HG02840 (cell line): ENCODE measurements around the gene CNTN4.

ENCODE experiments used
- ATAC-seq: cut with Tn5 transposase; IDR thresholded peaks from one replicate; pipeline ENCODE4 v1.9.1; 2021; ENCODE audit warnings: mild to moderate bottlenecking, moderate library complexity, moderate number of reproducible peaks; ENCODE audit not compliant: unreplicated experiment, low FRiP score

The CNTN4 gene

DNA sequence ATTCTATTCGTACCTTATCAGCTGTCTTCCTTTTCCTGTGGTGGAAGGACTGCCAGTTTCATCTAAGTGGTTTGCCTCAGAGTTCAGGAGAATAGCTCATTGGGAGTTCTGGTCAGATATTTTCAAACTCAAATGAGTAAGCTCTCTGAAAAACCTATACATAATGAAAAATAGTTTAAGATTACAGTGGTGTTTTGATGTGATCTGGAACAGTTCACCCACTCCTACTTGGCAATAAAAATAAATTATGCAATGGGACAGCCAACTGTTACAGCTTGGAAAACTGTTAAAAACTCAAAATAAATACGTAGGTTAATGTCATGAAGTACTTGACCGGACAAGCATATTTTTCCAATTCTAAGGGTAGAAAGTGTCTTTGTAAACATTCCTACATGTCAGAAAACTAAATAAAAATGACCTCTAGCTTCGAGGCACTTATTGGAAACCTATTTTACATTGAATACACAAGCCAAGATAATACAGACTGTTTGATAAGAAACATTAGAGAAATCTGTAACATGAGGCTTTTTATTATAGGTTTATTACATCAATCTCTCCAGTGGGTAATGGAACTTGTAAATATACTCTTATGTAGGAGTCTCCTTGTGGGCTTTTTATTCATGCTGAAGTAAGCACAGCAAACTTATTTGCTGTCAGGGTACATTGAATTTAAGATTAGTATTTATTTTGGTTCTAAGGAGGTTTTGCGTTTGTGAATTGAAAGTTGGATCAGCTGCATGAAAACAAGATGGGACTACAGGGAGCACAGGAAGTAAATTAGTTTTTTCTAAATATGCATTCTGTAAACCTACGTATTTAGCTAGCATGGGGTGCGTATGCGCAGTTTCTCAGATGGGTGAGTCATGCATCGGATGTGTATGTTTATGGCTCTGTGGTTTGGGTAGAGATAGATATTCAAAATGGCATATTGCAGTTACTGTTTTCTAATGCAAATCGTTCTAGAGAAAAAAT, 558.4 kb downstream of the CNTN4 start:
- no peak for ATAC-seq

DNA sequence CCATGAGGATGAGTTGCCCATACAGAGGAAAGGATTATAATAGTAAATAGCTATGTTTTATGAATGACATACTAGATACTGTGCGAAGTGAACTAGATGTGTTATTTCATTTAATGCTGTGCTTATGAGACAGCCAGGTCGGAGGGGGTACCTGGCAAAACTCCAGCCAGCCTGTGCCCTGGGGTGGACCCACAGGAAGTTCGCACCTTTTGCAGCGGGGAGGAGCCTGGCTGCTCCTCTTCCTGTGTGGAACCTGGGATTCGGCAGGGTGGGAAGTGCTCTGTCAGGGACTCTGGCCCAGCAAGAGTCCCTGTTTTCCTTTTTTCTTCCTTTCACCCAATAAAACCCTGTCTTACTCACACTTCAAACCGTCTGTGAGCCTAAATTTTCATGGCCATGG, 559.3 kb downstream of the CNTN4 start:
- no peak for ATAC-seq

DNA sequence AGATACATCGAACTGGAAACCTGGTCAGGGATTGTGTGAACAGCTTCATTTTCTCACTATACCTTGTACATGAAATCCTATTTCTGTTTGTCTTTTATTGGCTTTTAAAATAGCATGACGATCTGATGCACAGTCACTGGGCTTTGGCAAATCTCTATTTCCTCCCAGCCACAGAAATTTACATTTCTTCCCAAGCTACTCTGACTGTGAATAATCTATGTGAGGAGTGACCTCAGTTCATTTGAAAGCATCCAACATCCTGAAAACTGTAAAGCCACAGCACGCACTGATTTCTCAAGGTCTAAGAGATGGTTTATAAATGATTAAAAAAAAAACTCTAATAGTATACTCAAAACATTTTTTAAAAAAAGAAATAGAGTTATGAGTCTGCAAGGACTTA, 561.2 kb downstream of the CNTN4 start:
- ATAC-seq: no peak

DNA sequence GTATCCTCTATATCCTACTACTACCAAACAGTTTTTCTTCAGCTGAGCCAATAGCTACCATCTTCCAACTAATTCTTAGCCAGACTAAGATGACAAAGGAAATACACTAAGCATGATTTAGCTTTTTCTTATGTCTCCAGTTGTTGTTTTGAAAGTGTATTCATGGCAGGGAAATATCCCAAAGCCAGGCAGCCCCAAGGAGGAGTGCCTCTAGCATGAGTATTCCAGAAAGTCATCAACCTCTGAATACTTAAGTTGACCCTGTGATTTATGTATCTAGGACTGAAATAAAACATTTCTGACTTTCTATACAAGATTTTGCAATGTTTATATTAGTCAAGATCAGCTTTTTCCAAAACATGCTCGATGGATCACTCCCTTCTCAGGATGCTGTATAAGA, 562.4 kb downstream of the CNTN4 start:
- no peak for ATAC-seq

DNA sequence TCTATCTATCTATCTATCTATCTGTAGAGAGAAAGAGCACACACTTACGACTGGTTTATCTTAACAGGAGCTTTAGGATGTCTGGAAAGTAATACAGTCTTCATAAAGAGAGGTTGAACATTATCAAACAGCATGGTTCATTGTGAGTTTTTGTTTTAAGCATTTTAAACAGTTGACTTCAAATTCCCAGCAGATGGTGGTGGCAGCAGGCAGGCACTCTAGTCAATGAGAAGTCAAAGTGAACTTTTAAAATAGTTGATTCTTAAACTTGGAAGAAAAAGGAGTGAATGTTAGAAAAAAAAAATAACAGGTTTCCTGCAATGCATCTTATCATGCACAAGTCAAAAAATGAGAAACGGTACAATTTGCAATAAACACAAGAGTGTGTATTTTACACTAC, 578.8 kb downstream of the CNTN4 start:
- no peak for ATAC-seq

DNA sequence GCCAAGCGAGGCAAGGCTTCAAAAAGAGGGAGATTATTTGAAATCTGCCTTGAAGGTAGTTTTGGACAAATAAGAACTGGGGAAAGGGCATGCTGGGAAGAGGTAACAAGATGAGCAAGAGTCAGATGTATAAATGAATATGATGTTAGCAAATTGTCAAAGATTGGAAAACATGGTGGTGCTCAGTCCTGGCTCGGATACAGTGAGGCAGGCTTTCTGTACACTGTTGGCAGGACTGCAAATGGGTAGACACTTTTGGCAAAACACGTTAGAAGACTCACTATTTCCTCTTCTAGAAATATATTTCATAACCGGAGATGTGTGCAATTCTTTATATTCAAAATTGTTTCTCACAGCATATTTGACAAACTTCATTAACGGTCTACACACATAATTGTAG, 581.6 kb downstream of the CNTN4 start:
- no peak for ATAC-seq

DNA sequence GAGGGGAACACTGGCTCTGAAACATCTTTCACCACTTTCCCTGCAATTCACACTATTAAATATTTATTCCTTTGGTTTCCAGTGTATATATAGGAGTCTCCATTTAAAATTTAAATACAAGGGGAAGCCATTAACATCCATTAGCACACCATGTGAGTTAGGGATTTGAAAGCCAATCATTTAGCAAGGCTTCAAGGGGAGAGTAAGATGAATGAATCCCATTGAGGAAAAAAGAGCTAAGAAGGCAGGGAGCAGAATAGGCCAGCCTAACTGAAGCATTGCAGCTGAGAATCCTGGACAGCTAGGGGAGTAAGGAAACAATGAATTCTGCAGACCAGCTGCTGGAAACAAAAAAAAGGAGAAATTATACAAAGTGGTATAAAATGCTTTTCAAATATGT, 585.4 kb downstream of the CNTN4 start:
- ATAC-seq: no peak

DNA sequence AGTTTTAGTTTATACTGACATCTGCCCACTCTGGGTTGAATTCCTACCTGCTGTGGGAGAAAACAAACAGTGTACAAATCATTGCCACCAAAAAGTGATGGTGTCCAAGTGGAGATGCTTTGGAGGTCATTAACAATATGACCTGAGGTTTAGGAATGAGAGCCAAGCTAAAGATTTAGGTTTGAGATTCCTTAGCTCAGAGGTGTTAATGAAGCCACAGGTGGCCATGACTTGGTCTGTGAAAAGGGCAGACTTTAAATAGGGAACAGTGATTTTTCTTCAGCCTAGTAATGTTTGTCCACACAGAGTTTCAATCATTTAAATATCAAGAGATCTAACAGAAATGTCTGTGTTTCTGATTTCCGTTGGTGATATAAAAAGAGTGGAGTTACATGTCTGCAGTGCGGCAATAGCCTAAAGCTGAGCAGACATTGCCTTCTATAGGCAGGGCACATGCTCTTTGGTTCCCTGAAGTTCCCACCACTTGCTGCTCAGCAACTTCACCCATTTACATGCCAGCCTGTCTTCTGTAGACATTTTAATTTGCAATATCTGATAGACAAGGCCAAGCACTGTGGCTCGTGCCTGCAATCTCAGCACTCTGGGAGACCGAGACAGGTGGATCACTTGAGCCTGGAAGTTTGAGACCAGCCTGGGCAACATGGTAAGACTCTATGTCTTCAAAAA, 588.3 kb downstream of the CNTN4 start:
- ATAC-seq: no peak

DNA sequence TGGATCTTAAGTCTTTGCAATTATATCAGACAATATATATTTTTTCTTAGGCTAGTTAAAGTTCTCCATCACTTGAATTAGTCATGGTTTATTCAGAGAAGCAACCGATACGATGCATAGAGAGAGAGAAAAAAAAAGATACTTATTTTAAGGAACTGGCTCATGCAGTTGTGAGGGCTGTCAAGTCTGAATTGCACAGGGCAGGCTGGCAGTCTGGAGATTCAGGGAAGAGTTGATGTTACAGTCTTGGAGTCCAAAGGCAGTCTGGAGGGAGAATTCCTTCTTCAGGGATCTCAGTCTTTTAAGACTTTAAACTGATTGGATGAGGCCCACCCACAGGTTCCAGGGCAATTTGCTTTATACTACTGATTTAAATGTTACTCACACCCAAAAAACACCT, 598.9 kb downstream of the CNTN4 start:
- ATAC-seq: no peak

DNA sequence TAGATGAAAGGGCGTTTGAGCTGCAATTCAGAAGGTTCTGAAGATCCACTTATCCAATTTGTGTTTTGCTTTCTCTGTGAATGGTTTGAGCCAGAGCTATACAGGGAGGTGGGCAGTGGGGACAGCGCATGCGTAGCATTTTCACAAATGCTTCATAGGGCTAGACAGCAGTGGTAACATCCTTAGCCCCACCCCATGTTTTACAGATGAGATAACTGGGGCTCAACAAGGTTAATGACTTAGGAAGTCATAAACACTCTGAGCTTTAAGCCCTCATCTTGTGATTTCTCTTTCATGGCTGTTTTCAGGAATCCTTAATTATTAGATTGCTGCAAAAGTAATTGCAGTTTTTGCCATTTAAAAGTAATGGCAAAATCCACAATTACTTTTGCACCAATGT, 602.8 kb downstream of the CNTN4 start:
- no peak for ATAC-seq

DNA sequence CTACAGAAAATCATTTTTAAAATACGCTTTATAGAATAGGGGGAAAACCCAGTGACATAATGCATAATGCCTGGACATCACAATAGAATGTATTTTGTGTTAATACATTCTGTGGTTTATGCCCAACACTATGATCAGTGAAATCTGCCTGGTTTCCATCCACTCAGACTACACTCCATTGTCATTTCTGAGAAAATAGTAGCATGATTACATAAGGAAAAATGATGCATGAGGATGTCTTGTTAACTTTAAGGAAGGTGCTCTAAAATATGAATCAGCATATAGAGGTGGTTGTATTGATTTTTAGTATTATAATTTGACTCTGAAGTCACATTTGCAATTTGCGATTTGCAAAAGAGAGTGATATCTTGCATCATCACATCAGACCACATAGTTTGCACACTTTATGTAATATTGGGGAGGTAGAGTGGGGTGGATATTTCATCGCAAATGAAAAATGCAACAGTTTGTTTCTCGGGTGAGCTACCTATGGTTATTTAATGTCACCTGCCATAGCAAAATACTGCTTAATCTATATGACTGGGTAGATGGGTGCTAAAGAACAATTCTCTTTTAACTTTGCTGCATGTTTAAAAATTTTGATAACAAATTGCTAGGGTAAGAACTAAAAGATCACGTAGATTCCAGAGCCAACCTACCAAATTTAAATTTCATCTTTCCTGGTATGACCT, 607.6 kb downstream of the CNTN4 start:
- ATAC-seq: no peak

DNA sequence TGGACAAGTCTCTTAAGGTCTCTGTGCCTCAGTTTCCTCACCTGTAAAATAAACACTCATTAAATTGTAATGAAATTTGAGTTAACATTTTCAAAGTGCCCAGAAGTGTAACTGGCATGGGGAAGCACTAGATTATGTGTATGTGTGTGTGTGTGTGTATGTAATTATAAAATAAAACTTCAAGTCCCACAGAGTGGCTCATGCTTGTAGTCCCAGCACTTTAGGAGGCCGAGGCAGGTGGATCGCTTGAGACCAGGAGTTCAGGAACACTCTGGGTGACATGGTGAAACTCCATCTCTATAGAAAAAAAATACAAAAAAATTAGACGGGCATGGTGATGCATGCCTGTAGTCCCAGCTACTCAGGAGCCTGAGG, 608.2 kb downstream of the CNTN4 start:
- no peak for ATAC-seq

DNA sequence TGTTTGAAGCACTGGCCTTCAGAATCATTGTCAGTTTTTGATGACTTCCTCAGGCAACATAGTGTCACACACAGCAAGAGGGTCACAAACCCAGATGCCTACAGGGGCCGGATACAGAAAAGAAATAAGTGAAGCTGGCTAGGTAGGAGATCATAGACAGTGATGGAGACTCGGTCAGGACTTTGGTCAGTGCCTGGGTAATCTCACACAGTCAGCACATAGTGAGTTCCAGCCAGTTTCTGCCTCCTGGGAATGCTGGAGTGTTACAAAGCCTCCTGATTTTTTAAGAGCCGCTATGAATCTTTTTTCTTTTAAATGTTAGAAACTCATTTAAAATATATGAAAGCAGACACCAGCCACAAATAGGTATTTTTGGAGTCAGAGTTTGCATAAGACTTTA, 612.4 kb downstream of the CNTN4 start:
- no peak for ATAC-seq

DNA sequence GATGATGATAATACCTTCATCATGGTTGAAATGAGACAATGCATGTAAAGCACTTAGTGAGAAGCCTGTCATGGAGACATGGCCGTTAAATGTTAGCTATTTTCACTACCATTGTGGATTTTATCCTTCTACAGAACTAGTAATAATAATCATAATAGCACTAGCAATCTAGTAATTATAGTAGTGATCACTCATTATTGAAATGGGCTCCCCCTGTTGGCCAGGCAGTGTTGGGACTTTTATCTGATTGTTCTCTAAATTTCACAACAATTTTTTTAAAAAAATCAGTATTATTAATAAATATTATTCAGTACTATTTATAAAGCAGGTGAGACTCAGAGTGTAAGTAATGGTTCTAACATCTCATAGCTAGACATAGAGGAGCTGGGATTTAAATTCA, 615.3 kb downstream of the CNTN4 start:
- no peak for ATAC-seq

DNA sequence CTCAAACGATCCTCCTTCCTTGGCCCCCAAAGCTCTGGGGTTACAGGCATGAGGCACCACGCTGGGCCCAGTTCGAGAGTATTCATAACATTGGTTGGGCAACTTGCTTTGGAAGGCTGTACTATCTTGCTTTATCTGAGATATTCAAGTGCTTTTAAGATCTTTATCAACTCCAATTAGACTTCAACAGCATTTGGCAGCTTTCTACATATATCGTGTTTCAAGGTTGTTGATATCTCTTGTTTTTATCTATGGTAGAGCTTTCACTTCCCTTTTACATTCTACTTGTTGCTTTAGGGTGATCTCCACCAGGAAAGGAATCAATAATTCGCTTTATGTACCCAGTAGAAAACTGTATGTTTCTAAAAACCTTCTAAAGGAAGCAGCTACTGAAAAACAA, 616.2 kb downstream of the CNTN4 start:
- no peak for ATAC-seq

DNA sequence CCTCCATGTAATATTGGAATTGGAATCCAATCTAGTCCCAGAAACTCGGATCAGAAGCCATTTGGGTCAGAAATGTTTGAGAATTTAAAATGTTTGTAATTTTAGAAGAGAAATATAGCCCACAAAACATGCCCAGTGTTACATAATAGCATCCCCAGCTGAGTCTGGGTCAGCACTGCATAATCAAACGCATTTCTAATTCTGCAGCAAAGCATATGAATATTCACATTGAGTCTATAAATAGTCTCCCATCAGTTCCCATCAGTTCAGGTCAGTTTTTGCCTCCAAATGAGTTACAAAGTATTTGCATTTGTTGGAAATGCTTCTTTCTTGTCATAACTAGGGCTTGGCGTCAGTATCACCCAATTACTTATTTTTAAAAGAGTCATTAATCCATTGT, 628.4 kb downstream of the CNTN4 start:
- no peak for ATAC-seq

DNA sequence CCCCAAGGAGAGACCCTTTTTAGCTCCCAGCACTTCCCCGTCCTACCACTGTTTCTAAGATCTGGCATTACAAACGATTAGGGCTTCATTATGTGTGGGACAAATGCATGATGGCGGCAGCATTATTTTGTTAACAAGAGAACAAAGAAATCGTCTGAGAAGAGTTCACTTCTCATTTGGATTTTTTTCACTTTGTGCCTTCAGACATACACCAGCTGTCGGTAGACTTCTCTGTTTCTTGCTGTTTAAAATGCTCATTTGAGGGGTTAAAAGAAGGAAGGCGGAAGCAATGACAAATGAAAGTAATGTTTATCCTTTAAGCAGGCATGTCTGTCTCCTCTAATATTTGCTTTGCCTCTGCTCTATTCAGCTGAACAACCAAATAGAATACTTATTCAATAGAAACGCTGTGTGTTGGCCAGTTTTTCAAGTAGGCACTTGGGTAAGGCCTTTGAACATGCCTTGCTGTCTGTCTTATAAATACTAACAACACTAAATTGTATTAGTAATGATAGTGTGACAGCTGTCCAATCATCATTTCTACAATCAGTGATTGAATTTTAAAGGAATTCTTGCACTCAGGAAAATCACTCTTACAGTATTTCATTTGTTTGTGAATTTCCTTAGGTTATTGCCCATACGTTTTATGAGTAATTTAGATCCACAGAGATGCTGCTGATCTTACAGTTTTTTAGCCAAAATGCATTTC, 629.1 kb downstream of the CNTN4 start:
- ATAC-seq: no peak

DNA sequence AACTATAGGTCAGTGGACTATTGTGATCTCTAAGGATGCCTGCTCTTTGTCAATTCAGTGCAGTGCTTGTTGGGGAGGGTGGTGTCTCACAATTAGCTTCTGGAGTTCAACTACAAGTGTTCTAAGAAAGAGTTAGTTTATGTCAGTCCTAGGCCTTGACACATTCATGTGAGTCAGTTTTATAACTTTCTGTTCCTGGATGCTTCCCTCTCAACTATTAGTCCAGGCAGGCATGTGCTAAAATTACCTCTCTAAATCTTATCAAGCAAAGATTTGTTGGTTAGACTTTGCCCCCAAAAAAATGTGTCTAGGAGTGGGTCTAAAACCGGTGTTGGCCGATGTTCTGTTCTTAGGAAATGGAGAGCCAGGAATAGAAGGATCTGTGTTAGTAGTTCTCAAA, 633.2 kb downstream of the CNTN4 start:
- no peak for ATAC-seq

DNA sequence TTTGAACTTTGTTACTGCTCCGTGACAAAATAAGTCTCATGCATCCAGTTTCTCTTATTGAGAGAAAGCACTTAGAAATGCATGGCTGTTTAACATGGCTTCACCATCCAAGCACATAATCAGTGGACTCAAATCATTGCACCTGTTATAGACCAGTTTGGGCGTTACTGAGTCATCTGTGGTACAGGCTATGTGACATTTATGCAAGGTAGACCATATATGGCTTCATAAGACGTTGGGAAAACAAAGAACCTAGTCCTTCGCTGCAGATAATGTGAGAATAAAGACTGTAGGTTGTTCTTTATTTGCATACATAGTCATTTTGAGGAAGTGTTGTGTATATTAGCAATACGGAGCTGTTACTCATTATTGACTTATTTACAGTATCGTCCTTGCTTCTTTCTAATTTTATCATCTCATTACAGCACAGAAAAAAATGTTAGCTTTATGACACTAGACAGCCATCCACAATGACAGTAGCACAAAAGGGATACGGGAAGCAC, 636.8 kb downstream of the CNTN4 start:
- ATAC-seq: no peak

DNA sequence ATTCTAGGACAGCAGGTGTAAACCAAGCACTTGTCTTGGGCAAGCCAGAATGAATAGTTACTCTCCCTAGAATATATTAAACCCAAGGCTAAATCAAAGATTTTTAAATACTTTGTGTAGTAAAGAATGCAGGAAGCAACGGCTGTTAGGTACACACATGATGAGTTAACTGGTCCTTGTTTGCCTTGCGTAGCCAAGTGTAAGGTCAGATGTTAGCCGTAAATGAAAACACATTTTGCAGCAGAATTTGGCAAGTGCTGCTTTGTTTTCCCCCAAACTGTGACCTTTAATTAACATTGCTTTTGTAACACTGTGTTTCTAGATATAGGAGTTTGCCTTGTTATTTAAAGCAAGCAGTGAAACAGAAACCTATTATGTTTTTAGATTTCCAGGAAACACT, 642.9 kb downstream of the CNTN4 start:
- ATAC-seq: no peak
